HL-60 (cell line): ENCODE results near the gene PRPF18.

Experiments
- CTCF ChIP-seq: IDR thresholded peaks from one replicate; pipeline ENCODE4 v1.5.1; 2011; ENCODE audit warnings: low read length, control low read depth, inconsistent platforms; ENCODE audit not compliant: insufficient read depth
- POLR2AphosphoS5 ChIP-seq: IDR thresholded peaks from 2 replicates; pipeline ENCODE4 v1.6.1; 2012; ENCODE audit warnings: low read depth
- REST ChIP-seq: IDR thresholded peaks from 2 replicates; pipeline ENCODE4 v1.6.1; 2012; ENCODE audit warnings: low read depth; ENCODE audit not compliant: insufficient replicate concordance

- no peak for TF ChIP-seq CTCF
- no peak for TF ChIP-seq POLR2AphosphoS5
- no peak for TF ChIP-seq REST
These were observed 50.0 kb downstream of the PRPF18 start for GRCh38 chr10:13636776-13637175.
